Neural cell (in vitro differentiated cells): Measurements from ENCODE around the gene MAGEA8. TPM values are rescaled to one million over a fixed set of nuclear protein-coding genes. Genes with fewer than 3 reads are reported as not detected.
"Not testable (repeated sequence)": the region's sequence is repeated elsewhere in the genome, so short reads cannot be mapped to it uniquely, and the experiment has no call there.

Experiments
- H2AFZ ChIP-seq: fragments of 200-600, 300-800 bp; sonication (generic), shearing (Covaris generic); 2 replicates; pipeline ENCODE4 v1.6.0; 2014; ENCODE audit warnings: low read depth, mild to moderate bottlenecking, antibody characterized with exemption, low read length, moderate library complexity
- H3F3A ChIP-seq: fragments of 200-600 bp; shearing (Covaris generic); 2 replicates; pipeline ENCODE4 v1.6.1; 2016; ENCODE audit warnings: mild to moderate bottlenecking, moderate library complexity, mixed read lengths, antibody characterized with exemption, low read length; ENCODE audit not compliant: insufficient read depth, poor library complexity, severe bottlenecking
- H3K27ac ChIP-seq: fragments of 200-600, 300-800 bp; sonication (generic), shearing (Covaris generic); 2 replicates; pipeline ENCODE4 v1.5.1; 2014; ENCODE audit warnings: mild to moderate bottlenecking, low read length, moderate library complexity
- H3K27me3 ChIP-seq: fragments of 300-800, 200-600 bp; sonication (generic), shearing (Covaris generic); 2 replicates; pipeline ENCODE4 v1.6.0; 2014; ENCODE audit warnings: mild to moderate bottlenecking, low read depth, low read length, moderate library complexity; ENCODE audit not compliant: insufficient read depth
- H3K36me3 ChIP-seq: fragments of 300-800, 200-600 bp; sonication (generic), shearing (Covaris generic); 2 replicates; pipeline ENCODE4 v1.5.1; 2014; ENCODE audit warnings: mild to moderate bottlenecking, antibody characterized with exemption, low read length, moderate library complexity; ENCODE audit not compliant: insufficient read depth
- H3K4me2 ChIP-seq: fragments of 300-800, 200-600 bp; sonication (generic), shearing (Covaris generic); 2 replicates; pipeline ENCODE4 v1.6.0; 2014; ENCODE audit warnings: mild to moderate bottlenecking, low read length
- H3K4me3 ChIP-seq: fragments of 300-800, 200-600 bp; sonication (generic), shearing (Covaris generic); 2 replicates; pipeline ENCODE4 v1.5.1; 2014; ENCODE audit warnings: mild to moderate bottlenecking, low read length, moderate library complexity
- H3K79me2 ChIP-seq: fragments of 200-600 bp; shearing (Covaris generic); replicated peaks from 2 replicates; pipeline ENCODE4 v1.6.0; 2014; ENCODE audit warnings: mild to moderate bottlenecking, low read length, moderate library complexity; ENCODE audit not compliant: insufficient read depth
- H3K9ac ChIP-seq: fragments of 300-800, 200-600 bp; sonication (generic), shearing (Covaris generic); 2 replicates; pipeline ENCODE4 v1.6.1; 2016; ENCODE audit warnings: mild to moderate bottlenecking, low read length, mixed read lengths
- H3K9me2 ChIP-seq: fragments of 200-600 bp; shearing (Covaris generic); 2 replicates; pipeline ENCODE4 v1.6.1; 2016; ENCODE audit warnings: mild to moderate bottlenecking, low read length, mixed read lengths; ENCODE audit not compliant: insufficient read depth
- H3K9me3 ChIP-seq: fragments of 200-600, 300-800 bp; sonication (generic), shearing (Covaris generic); 2 replicates; pipeline ENCODE4 v1.6.1; 2016; ENCODE audit warnings: mild to moderate bottlenecking, mixed run types, low read length, moderate library complexity, mixed read lengths
- H4K20me1 ChIP-seq: fragments of 200-600 bp; shearing (Covaris generic); 2 replicates; pipeline ENCODE4 v1.6.1; 2016; ENCODE audit warnings: mild to moderate bottlenecking, mixed run types; ENCODE audit not compliant: insufficient read depth
- CTCF ChIP-seq: fragments of 450-650 bp; IDR thresholded peaks from 2 replicates; pipeline ENCODE4 v1.5.1; 2014; ENCODE audit warnings: antibody characterized with exemption, mild to moderate bottlenecking, moderate library complexity; ENCODE audit not compliant: poor library complexity, severe bottlenecking
- EP300 ChIP-seq: fragments of 450-650 bp; conservative IDR thresholded peaks from 2 replicates; pipeline ENCODE4 v1.6.1; 2014; ENCODE audit warnings: antibody characterized with exemption, mild to moderate bottlenecking, moderate library complexity; ENCODE audit not compliant: poor library complexity, severe bottlenecking
- EZH2 ChIP-seq: fragments of 200-600, 300-800 bp; shearing (Covaris generic), sonication (generic); IDR thresholded peaks from 2 replicates; pipeline ENCODE4 v1.6.1; 2014; ENCODE audit warnings: antibody characterized with exemption, low read length, borderline replicate concordance, mild to moderate bottlenecking; ENCODE audit not compliant: insufficient read depth, poor library complexity, severe bottlenecking
- MXI1 ChIP-seq: fragments of 450-650 bp; conservative IDR thresholded peaks from 2 replicates; pipeline ENCODE4 v1.6.1; 2014; ENCODE audit warnings: antibody characterized with exemption, mild to moderate bottlenecking; ENCODE audit not compliant: poor library complexity, severe bottlenecking
- POLR2AphosphoS5 ChIP-seq: IDR thresholded peaks from 2 replicates; pipeline ENCODE4 v1.6.1; 2012
- RAD21 ChIP-seq: fragments of 450-650 bp; conservative IDR thresholded peaks from 2 replicates; pipeline ENCODE4 v1.6.1; 2014; ENCODE audit warnings: antibody characterized with exemption, mild to moderate bottlenecking, moderate library complexity
- REST ChIP-seq: IDR thresholded peaks from 2 replicates; pipeline ENCODE4 v1.6.1; 2012; ENCODE audit warnings: borderline replicate concordance
- SMC3 ChIP-seq: fragments of 450-650 bp; conservative IDR thresholded peaks from 2 replicates; pipeline ENCODE4 v1.6.1; 2014; ENCODE audit warnings: antibody characterized with exemption, mild to moderate bottlenecking, moderate library complexity; ENCODE audit not compliant: poor library complexity
- TAF1 ChIP-seq: IDR thresholded peaks from 2 replicates; pipeline ENCODE4 v1.6.1; 2012; ENCODE audit warnings: low read depth
- polyA plus RNA-seq: library from polyadenylated mRNA; depleted of rRNA; stranded (reverse); fragments of >200 nt; gene quantifications from 2 replicates; pipeline ENCODE4 v1.2.3, GENCODE V29; 2014

MAGEA8 gene
- polyA plus RNA-seq, 1 donor from 2014 or later, result not detected

- no peaks in the 10 kb centered on the region for H3K36me3 ChIP-seq
- no peaks in the 10 kb centered on the region for H3K9me2 ChIP-seq
- H3K79me2 ChIP-seq, result no peaks in the 10 kb centered on the region
- no peak overlapping the region for H2AFZ ChIP-seq
- H3K9ac ChIP-seq, result no peak overlapping the region
- H3K4me2 ChIP-seq, result no peak overlapping the region
- no peak overlapping the region for H3K4me3 ChIP-seq
- H3K27me3 ChIP-seq, result no peaks in the 10 kb centered on the region
- TF ChIP-seq TAF1 (no peak), POLR2AphosphoS5 (no peak), SMC3 (no peak), CTCF (no peak), RAD21 (no peak), EZH2 (no peak), MXI1 (no peak), REST (no peak), EP300 (no peak)
- no peaks in the 10 kb centered on the region for H3F3A ChIP-seq
- H4K20me1 ChIP-seq, result no peaks in the 10 kb centered on the region
- no peak overlapping the region for H3K27ac ChIP-seq
- no peaks in the 10 kb centered on the region for H3K9me3 ChIP-seq
Measured at GRCh38 chrX:149916745-149917392, 35.9 kb downstream of the MAGEA8 start.

- not testable (repeated sequence) for H3K4me3 ChIP-seq, H3K9me3 ChIP-seq, H2AFZ ChIP-seq, H4K20me1 ChIP-seq, H3K27me3 ChIP-seq, H3K9ac ChIP-seq, H3K36me3 ChIP-seq, H3K9me2 ChIP-seq, H3K79me2 ChIP-seq, H3K27ac ChIP-seq, H3K4me2 ChIP-seq, H3F3A ChIP-seq
Measured at GRCh38 chrX:149923836-149924235, 42.9 kb downstream of the MAGEA8 start.

GRCh38 chrX:149924434-149924833, 43.5 kb downstream of the MAGEA8 start:
- H3K9ac ChIP-seq, H3K27ac ChIP-seq, H4K20me1 ChIP-seq, H3K36me3 ChIP-seq, H3K9me3 ChIP-seq, H3K79me2 ChIP-seq, H2AFZ ChIP-seq, H3K4me2 ChIP-seq, H3K9me2 ChIP-seq, H3K4me3 ChIP-seq, H3F3A ChIP-seq, H3K27me3 ChIP-seq: not testable (repeated sequence)

- H3K79me2 ChIP-seq, H3K27me3 ChIP-seq, H3F3A ChIP-seq, H4K20me1 ChIP-seq, H3K4me2 ChIP-seq, H3K9me3 ChIP-seq, H3K9me2 ChIP-seq, H3K27ac ChIP-seq, H3K9ac ChIP-seq, H2AFZ ChIP-seq, H3K4me3 ChIP-seq, H3K36me3 ChIP-seq: not testable (repeated sequence)
Measured at GRCh38 chrX:149927245-149927963, 46.4 kb downstream of the MAGEA8 start.

- H4K20me1 ChIP-seq, H3K9me3 ChIP-seq, H3F3A ChIP-seq, H3K9ac ChIP-seq, H3K9me2 ChIP-seq, H3K4me2 ChIP-seq, H3K4me3 ChIP-seq, H2AFZ ChIP-seq, H3K27me3 ChIP-seq, H3K79me2 ChIP-seq, H3K36me3 ChIP-seq, H3K27ac ChIP-seq: not testable (repeated sequence)
Measured at GRCh38 chrX:149927964-149928258, 46.9 kb downstream of the MAGEA8 start.
